SJSA1 (cell line): Measurements from ENCODE around the gene OLFML2A. TPM values are rescaled to one million over a fixed set of nuclear protein-coding genes. Genes with fewer than 3 reads are reported as not detected.

Source experiments
- DNase-seq, 2 experiments: peaks; one replicate each; pipeline ENCODE4 v3.0.0-alpha.2; 2015 to 2020; ENCODE audit warnings: low spot score in 2 of 2, low read depth in 1 of 2
- H3K27ac ChIP-seq: fragments of 250-450 bp; sonication (Bioruptor Pico); 2 replicates; pipeline ENCODE4 v1.5.1; 2020; ENCODE audit warnings: mild to moderate bottlenecking, moderate library complexity
- H3K27me3 ChIP-seq: fragments of 250-450 bp; sonication (Bioruptor Pico); replicated peaks from 2 replicates; pipeline ENCODE4 v1.5.1; 2020; ENCODE audit warnings: mild to moderate bottlenecking, moderate library complexity
- H3K36me3 ChIP-seq: fragments of 250-450 bp; sonication (Bioruptor Pico); 2 replicates; pipeline ENCODE4 v1.5.1; 2020; ENCODE audit warnings: mild to moderate bottlenecking
- H3K4me1 ChIP-seq: fragments of 250-450 bp; sonication (Bioruptor Pico); replicated peaks from 2 replicates; pipeline ENCODE4 v1.6.1; 2021; ENCODE audit warnings: mild to moderate bottlenecking
- H3K4me3 ChIP-seq: fragments of 250-450 bp; sonication (Bioruptor Pico); 2 replicates; pipeline ENCODE4 v1.5.1; 2020; ENCODE audit warnings: mild to moderate bottlenecking
- H3K9me3 ChIP-seq: fragments of 250-450 bp; sonication (Bioruptor Pico); replicated peaks from 2 replicates; pipeline ENCODE4 v1.5.1; 2020; ENCODE audit warnings: mild to moderate bottlenecking
- total RNA-seq: library from RNA; depleted of rRNA; stranded (reverse); fragments of >200 nt; shearing (Covaris generic); gene quantifications from 2 replicates; pipeline ENCODE4 v1.2.3, GENCODE V29; 2014

The OLFML2A gene
- total RNA-seq, 1 experiment from 2014 or later: 5.0 TPM

GRCh38 chr9:124752967-124753366 is 24.0 kb upstream of the OLFML2A start:
- Histone ChIP-seq H3K36me3 (no peaks in the 10 kb centered on the region), H3K4me1 (peaks cover 40% of the 10 kb centered on the region), H3K4me3 (no peak overlapping the region), H3K27ac (peak overlapping the region; percentile 40), H3K27me3 (no peaks in the 10 kb centered on the region), H3K9me3 (no peaks in the 10 kb centered on the region)
- peak in 1 of 2 experiments; percentile 67 for DNase-seq

GRCh38 chr9:124754289-124754688 is 22.6 kb upstream of the OLFML2A start:
- no peak overlapping the region for H3K4me3 ChIP-seq
- no peaks in the 10 kb centered on the region for H3K9me3 ChIP-seq
- peaks cover 50% of the 10 kb centered on the region for H3K4me1 ChIP-seq
- no peaks in the 10 kb centered on the region for H3K36me3 ChIP-seq
- DNase-seq: peak in 1 of 2 experiments; percentile 19
- no peaks in the 10 kb centered on the region for H3K27me3 ChIP-seq
- peak overlapping the region; percentile 44; the same call in 1 of the 2 replicates for H3K27ac ChIP-seq

- Histone ChIP-seq H3K4me1 (peaks cover 42% of the 10 kb centered on the region), H3K27ac (no peak overlapping the region), H3K9me3 (no peaks in the 10 kb centered on the region), H3K4me3 (no peak overlapping the region), H3K27me3 (no peaks in the 10 kb centered on the region), H3K36me3 (no peaks in the 10 kb centered on the region)
- no peak for DNase-seq
Observed at GRCh38 chr9:124755061-124755460, 21.9 kb upstream of the OLFML2A start.

GRCh38 chr9:124756011-124756410 is 20.9 kb upstream of the OLFML2A start:
- no peaks in the 10 kb centered on the region for H3K9me3 ChIP-seq
- H3K27ac ChIP-seq: no peak overlapping the region
- H3K4me3 ChIP-seq: no peak overlapping the region
- no peaks in the 10 kb centered on the region for H3K36me3 ChIP-seq
- peaks cover 39% of the 10 kb centered on the region for H3K4me1 ChIP-seq
- H3K27me3 ChIP-seq: no peaks in the 10 kb centered on the region
- no peak for DNase-seq

- H3K27me3 ChIP-seq: no peaks in the 10 kb centered on the region
- DNase-seq: no peak
- no peaks in the 10 kb centered on the region for H3K9me3 ChIP-seq
- H3K4me1 ChIP-seq: peaks cover 36% of the 10 kb centered on the region
- H3K4me3 ChIP-seq: no peak overlapping the region
- no peak overlapping the region for H3K27ac ChIP-seq
- H3K36me3 ChIP-seq: no peaks in the 10 kb centered on the region
Observed at GRCh38 chr9:124757616-124758015, 19.3 kb upstream of the OLFML2A start.

GRCh38 chr9:124758061-124758460 is 18.9 kb upstream of the OLFML2A start:
- H3K4me3 ChIP-seq: no peak overlapping the region
- no peaks in the 10 kb centered on the region for H3K9me3 ChIP-seq
- peaks cover 33% of the 10 kb centered on the region for H3K4me1 ChIP-seq
- H3K27me3 ChIP-seq: no peaks in the 10 kb centered on the region
- DNase-seq: no peak
- no peaks in the 10 kb centered on the region for H3K36me3 ChIP-seq
- H3K27ac ChIP-seq: no peak overlapping the region

GRCh38 chr9:124758691-124759090 is 18.2 kb upstream of the OLFML2A start:
- Histone ChIP-seq H3K9me3 (no peaks in the 10 kb centered on the region), H3K4me1 (peaks cover 27% of the 10 kb centered on the region), H3K4me3 (no peak overlapping the region), H3K27ac (no peak overlapping the region), H3K27me3 (no peaks in the 10 kb centered on the region), H3K36me3 (no peaks in the 10 kb centered on the region)
- no peak for DNase-seq

- Histone ChIP-seq H3K9me3 (no peaks in the 10 kb centered on the region), H3K27ac (no peak overlapping the region), H3K4me1 (peaks cover 21% of the 10 kb centered on the region), H3K27me3 (no peaks in the 10 kb centered on the region), H3K4me3 (no peak overlapping the region), H3K36me3 (no peaks in the 10 kb centered on the region)
- DNase-seq: no peak
Observed at GRCh38 chr9:124759327-124759726, 17.6 kb upstream of the OLFML2A start.

GRCh38 chr9:124760719-124761118 is 16.2 kb upstream of the OLFML2A start:
- H3K4me3 ChIP-seq: no peak overlapping the region
- no peak overlapping the region for H3K27ac ChIP-seq
- no peak for DNase-seq
- no peaks in the 10 kb centered on the region for H3K9me3 ChIP-seq
- H3K36me3 ChIP-seq: no peaks in the 10 kb centered on the region
- no peaks in the 10 kb centered on the region for H3K27me3 ChIP-seq
- H3K4me1 ChIP-seq: peaks cover 19% of the 10 kb centered on the region

GRCh38 chr9:124761196-124761595 is 15.7 kb upstream of the OLFML2A start:
- Histone ChIP-seq H3K4me3 (no peak overlapping the region), H3K4me1 (peaks cover 19% of the 10 kb centered on the region), H3K27me3 (no peaks in the 10 kb centered on the region), H3K36me3 (no peaks in the 10 kb centered on the region), H3K9me3 (no peaks in the 10 kb centered on the region), H3K27ac (no peak overlapping the region)
- no peak for DNase-seq

- Histone ChIP-seq H3K27ac (no peak overlapping the region), H3K27me3 (no peaks in the 10 kb centered on the region), H3K4me1 (peaks cover 19% of the 10 kb centered on the region), H3K9me3 (no peaks in the 10 kb centered on the region), H3K36me3 (no peaks in the 10 kb centered on the region), H3K4me3 (no peak overlapping the region)
- no peak for DNase-seq
Observed at GRCh38 chr9:124761710-124762109, 15.2 kb upstream of the OLFML2A start.

GRCh38 chr9:124762633-124763032 is 14.3 kb upstream of the OLFML2A start:
- no peak overlapping the region for H3K4me3 ChIP-seq
- H3K27me3 ChIP-seq: no peaks in the 10 kb centered on the region
- no peak overlapping the region for H3K27ac ChIP-seq
- H3K36me3 ChIP-seq: no peaks in the 10 kb centered on the region
- peaks cover 16% of the 10 kb centered on the region for H3K4me1 ChIP-seq
- no peak for DNase-seq
- no peaks in the 10 kb centered on the region for H3K9me3 ChIP-seq

GRCh38 chr9:124764774-124765438 is 12.0 kb upstream of the OLFML2A start:
- H3K4me3 ChIP-seq: no peak overlapping the region
- no peak overlapping the region for H3K27ac ChIP-seq
- H3K4me1 ChIP-seq: peaks cover 6% of the 10 kb centered on the region
- H3K9me3 ChIP-seq: no peaks in the 10 kb centered on the region
- peaks cover 11% of the 10 kb centered on the region; the same call in 1 of the 2 replicates for H3K27me3 ChIP-seq
- no peak for DNase-seq
- H3K36me3 ChIP-seq: no peaks in the 10 kb centered on the region

GRCh38 chr9:124765439-124765835 is 11.5 kb upstream of the OLFML2A start:
- Histone ChIP-seq H3K27me3 (peaks cover 14% of the 10 kb centered on the region; the same call in 1 of the 2 replicates), H3K36me3 (no peaks in the 10 kb centered on the region), H3K27ac (no peak overlapping the region), H3K9me3 (no peaks in the 10 kb centered on the region), H3K4me3 (no peak overlapping the region), H3K4me1 (peaks cover 10% of the 10 kb centered on the region)
- no peak for DNase-seq

- Histone ChIP-seq H3K9me3 (no peaks in the 10 kb centered on the region), H3K27me3 (peaks cover 14% of the 10 kb centered on the region; the same call in 1 of the 2 replicates), H3K36me3 (no peaks in the 10 kb centered on the region), H3K27ac (no peak overlapping the region), H3K4me3 (no peak overlapping the region), H3K4me1 (peaks cover 10% of the 10 kb centered on the region)
- no peak for DNase-seq
Observed at GRCh38 chr9:124766326-124766725, 10.6 kb upstream of the OLFML2A start.
